Stomach (tissue), 4 donors: ENCODE data around the gene NEBL.

ENCODE experiments used
- CTCF ChIP-seq, 7 experiments: fragments of 450-650 bp in 4 of 7; fragments of 200-600 bp in 3 of 7; sonication (generic) in 3 of 7; IDR thresholded peaks; one replicate each; pipeline ENCODE4 v1.5.1; 2016 to 2019; ENCODE audit warnings: antibody characterized with exemption in 7 of 7, control low read depth in 2 of 7, mild to moderate bottlenecking in 1 of 7
- EP300 ChIP-seq: sonication (generic); formaldehyde crosslinking; IDR thresholded peaks from one replicate; pipeline ENCODE4 v1.6.1; 2017; ENCODE audit warnings: antibody characterized with exemption
- POLR2A ChIP-seq, 4 donors: fragments of 450-650 bp; IDR thresholded peaks; one replicate each; pipeline ENCODE4 v1.6.1; 2016; ENCODE audit warnings: antibody characterized with exemption in 4 of 4, control low read depth in 2 of 4, mild to moderate bottlenecking in 1 of 4, moderate library complexity in 1 of 4
- POLR2AphosphoS5 ChIP-seq, 3 donors: sonication (generic); formaldehyde crosslinking; IDR thresholded peaks; one replicate each; pipeline ENCODE4 v1.6.1; 2016; ENCODE audit warnings: antibody characterized with exemption in 3 of 3

GRCh38 chr10:20768843-20769242 is 128.3 kb downstream of the NEBL start:
- TF ChIP-seq CTCF (IDR thresholded peaks at IDR 0.05) (no peak), POLR2A (IDR thresholded peaks at IDR 0.05) (no peak), POLR2AphosphoS5 (IDR thresholded peaks at IDR 0.05) (no peak), EP300 (no peak)
